Measurements from ENCODE around the gene WDR75. TPM values are rescaled to one million over a fixed set of nuclear protein-coding genes. Genes with fewer than 3 reads are reported as not detected.

WDR75 gene
- total and polyA plus RNA-seq, 2 of the 13 experiments (the other 11 are each of a cell fraction or from before 2014, with no cell fraction given) = 63.0 to 74.1 TPM

GRCh38 chr2:189402932-189403331 lies 38.3 kb upstream of the WDR75 start:
- H3K27me3 ChIP-seq (ENCODE audit: control insufficient read depth in 1 of 2, insufficient read depth in 2 of 2, low read length in 2 of 2) = no peaks in the 10 kb centered on the region
- H3K4me1 ChIP-seq (ENCODE audit: insufficient read depth, low read length) = no peaks in the 10 kb centered on the region
- CTCF ChIA-PET (ENCODE audit: low intra/inter-chr PET ratio, low total read pairs) = no interaction called here
- no peak for DNase-seq (ENCODE audit: low spot score)
- WGBS (ENCODE audit: low lambda C conversion rate) = 18% methylated on average over 5 of the region's 5 CpGs
- no TSS peak for BruUV-seq (replicated peaks)
- H3K27ac ChIP-seq (ENCODE audit: extremely low read length, insufficient read depth, low read length) = no peak overlapping the region
- in situ Hi-C loops (cut with HindIII; ENCODE audit: extremely low pct_ligation_motif_present, low pct_unique_long_range_greater_than_20kb) = loop anchor here (25.0 kb wide), 2 partner anchors 416 to 641 kb away; no protein-coding TSS in a partner anchor
- no peak for ATAC-seq
- peak; percentile 18 for FAIRE-seq
- H3K9ac ChIP-seq (ENCODE audit: insufficient read depth, low read depth, low read length) = no peak overlapping the region
- POLR2A ChIA-PET = no interaction called here
- TF ChIP-seq POLR2A (IDR thresholded peaks at IDR 0.05; ENCODE audit: insufficient read depth in 1 of 2, low read depth in 2 of 2, low read length in 2 of 2) (no peak), ZNF780A (CRISPR knock-in tag; IDR thresholded peaks at IDR 0.05) (no peak), ZNF691 (CRISPR knock-in tag; IDR thresholded peaks at IDR 0.05; ENCODE audit: borderline replicate concordance, low read depth) (no peak), GLMP (CRISPR knock-in tag; IDR thresholded peaks at IDR 0.05; ENCODE audit: borderline replicate concordance) (no peak), MEIS1 (CRISPR knock-in tag; IDR thresholded peaks at IDR 0.05; ENCODE audit: borderline replicate concordance) (no peak), FOXP4 (CRISPR knock-in tag; IDR thresholded peaks at IDR 0.05) (no peak), RARG (CRISPR knock-in tag; IDR thresholded peaks at IDR 0.05; ENCODE audit: low read depth) (no peak), HOXD1 (CRISPR knock-in tag; IDR thresholded peaks at IDR 0.05) (no peak), TGIF2 (CRISPR knock-in tag; IDR thresholded peaks at IDR 0.05) (no peak)
- TF ChIP-seq, protein P1, sequence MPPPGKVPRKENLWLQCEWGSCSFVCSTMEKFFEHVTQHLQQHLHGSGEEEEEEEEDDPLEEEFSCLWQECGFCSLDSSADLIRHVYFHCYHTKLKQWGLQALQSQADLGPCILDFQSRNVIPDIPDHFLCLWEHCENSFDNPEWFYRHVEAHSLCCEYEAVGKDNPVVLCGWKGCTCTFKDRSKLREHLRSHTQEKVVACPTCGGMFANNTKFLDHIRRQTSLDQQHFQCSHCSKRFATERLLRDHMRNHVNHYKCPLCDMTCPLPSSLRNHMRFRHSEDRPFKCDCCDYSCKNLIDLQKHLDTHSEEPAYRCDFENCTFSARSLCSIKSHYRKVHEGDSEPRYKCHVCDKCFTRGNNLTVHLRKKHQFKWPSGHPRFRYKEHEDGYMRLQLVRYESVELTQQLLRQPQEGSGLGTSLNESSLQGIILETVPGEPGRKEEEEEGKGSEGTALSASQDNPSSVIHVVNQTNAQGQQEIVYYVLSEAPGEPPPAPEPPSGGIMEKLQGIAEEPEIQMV (CRISPR knock-in tag; IDR thresholded peaks at IDR 0.05; ENCODE audit: low read depth) = no peak
- TF ChIP-seq, protein P2, sequence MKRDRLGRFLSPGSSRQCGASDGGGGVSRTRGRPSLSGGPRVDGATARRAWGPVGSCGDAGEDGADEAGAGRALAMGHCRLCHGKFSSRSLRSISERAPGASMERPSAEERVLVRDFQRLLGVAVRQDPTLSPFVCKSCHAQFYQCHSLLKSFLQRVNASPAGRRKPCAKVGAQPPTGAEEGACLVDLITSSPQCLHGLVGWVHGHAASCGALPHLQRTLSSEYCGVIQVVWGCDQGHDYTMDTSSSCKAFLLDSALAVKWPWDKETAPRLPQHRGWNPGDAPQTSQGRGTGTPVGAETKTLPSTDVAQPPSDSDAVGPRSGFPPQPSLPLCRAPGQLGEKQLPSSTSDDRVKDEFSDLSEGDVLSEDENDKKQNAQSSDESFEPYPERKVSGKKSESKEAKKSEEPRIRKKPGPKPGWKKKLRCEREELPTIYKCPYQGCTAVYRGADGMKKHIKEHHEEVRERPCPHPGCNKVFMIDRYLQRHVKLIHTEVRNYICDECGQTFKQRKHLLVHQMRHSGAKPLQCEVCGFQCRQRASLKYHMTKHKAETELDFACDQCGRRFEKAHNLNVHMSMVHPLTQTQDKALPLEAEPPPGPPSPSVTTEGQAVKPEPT (CRISPR knock-in tag; IDR thresholded peaks at IDR 0.05; ENCODE audit: low read depth) = no peak
- H4K20me1 ChIP-seq (ENCODE audit: insufficient read depth, low read length) = no peaks in the 10 kb centered on the region
- no peaks in the 10 kb centered on the region for H3K9me3 ChIP-seq (ENCODE audit: low read length)
- no peaks in the 10 kb centered on the region for H3K79me2 ChIP-seq (ENCODE audit: insufficient read depth, low read length)
- H2AFZ ChIP-seq (ENCODE audit: low read length) = no peak overlapping the region
- intact Hi-C loops (cut with micrococcal nuclease; ENCODE audit: unreplicated experiment) = no loop called here
- H3K4me2 ChIP-seq (ENCODE audit: low read depth, low read length) = no peak overlapping the region
- no peaks in the 10 kb centered on the region for H3K36me3 ChIP-seq (replicated peaks in 1 of 2; ENCODE audit: control insufficient read depth in 1 of 2, insufficient read depth in 2 of 2, low read length in 2 of 2)
- H3K4me3 ChIP-seq (replicated peaks in 1 of 3; ENCODE audit: insufficient read depth in 1 of 3, low read depth in 2 of 3, low read length in 3 of 3) = no peak overlapping the region
